CD4-positive, alpha-beta T cell treated with Interleukin-1 beta for 1 hour (primary cell): Measurements from ENCODE around the gene TSPAN14.
"Not testable (repeated sequence)": the region's sequence is repeated elsewhere in the genome, so short reads cannot be mapped to it uniquely, and the experiment has no call there.

Experiments
- DNase-seq, 2 donors: peaks; one replicate each; pipeline ENCODE4 v3.0.0-alpha.2; 2020 to 2022

TSPAN14 gene

DNA sequence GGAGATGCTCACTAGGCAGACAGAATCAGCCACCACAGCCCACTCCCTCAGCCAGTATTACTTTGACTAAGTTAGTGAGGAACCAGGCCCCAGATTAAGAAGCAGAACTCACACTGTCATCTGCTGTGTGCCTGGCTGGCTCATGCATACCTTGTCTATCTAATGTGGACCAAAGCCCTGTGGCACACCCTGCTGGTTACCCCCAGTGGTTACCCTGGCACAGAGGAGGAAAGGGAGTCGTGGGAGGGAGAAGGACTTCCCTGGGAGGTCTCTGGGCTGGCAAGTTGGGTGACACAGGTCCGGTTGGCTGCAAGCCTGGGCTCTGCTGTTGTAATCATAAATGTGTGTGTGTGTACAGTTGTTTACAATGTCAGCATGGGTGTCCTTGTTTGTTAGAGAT is 76.1 kb downstream of the TSPAN14 start:
- DNase-seq: peak; percentile 40 to 43

DNA sequence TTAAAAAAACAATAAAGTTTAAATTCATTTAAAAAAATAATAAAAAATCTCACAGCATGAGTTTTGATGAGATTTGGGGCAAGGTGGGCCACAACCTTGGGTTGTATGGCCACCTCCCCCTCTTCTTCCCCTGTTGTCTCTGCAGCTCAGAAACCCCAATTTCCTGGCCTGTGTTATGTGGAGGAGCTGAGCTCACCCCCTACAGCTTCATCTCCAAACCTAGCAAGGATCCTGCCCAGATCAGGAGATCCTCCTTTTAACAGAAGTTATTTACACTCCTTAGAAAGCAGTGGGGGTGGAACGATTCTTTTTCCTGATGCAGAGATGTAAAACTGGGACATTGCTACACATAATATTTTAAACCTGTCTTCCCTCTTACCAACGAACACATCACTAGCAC is 76.7 kb downstream of the TSPAN14 start:
- no peak for DNase-seq

DNA sequence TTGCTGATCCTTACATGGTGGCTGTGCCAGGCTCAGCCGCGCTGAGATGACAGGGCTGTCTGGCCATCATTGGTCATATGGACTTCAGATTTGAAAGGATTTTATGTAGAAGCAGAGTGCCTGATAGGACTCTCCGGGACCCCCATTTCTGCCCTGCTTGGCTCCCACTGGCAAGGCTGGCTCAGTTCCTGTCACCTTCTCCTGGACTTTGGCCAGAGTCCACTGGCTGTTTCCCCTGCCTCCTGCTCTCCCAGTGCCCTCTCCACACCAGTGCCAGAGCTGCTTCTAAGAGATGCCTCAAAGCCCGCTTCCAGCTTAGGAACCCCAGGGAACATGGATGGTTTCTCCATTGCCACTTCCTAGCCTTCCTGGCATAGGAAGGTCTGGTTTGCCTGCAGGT is 78.5 kb downstream of the TSPAN14 start:
- DNase-seq: no peak

DNA sequence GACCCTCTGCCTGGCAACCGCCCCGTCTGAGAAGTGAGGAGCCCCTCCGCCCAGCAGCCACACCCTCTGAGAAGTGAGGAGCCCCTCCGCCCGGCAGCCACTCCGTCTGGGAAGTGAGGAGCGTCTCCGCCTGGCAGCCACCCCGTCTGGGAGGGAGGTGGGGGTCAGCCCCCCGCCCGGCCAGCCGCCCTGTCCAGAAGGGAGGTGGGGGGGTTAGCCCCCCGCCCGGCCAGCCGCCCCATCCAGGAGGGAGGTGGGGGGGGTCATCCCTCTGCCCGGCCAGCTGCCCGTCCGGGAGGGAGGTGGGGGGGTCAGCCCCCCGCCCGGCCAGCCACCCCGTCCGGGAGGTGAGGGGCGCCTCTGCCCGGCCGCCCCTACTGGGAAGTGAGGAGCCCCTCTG is 79.9 kb downstream of the TSPAN14 start:
- DNase-seq: not testable (repeated sequence)

DNA sequence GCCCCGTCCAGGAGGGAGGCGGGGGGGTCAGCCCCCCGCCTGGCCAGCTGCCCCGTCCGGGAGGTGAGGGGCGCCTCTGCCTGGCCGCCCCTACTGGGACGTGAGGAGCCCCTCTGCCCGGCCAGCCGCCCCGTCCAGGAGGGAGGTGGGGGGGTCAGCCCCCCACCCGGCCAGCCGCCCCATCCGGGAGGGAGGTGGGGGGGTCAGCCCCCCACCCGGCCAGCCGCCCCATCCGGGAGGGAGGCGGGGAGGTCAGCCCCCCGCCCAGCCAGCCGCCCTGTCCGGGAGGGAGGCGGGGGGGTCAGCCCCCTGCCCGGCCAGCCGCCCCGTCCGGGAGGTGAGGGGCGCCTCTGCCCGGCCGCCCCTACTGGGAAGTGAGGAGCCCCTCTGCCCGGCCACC is 80.5 kb downstream of the TSPAN14 start:
- not testable (repeated sequence) for DNase-seq

DNA sequence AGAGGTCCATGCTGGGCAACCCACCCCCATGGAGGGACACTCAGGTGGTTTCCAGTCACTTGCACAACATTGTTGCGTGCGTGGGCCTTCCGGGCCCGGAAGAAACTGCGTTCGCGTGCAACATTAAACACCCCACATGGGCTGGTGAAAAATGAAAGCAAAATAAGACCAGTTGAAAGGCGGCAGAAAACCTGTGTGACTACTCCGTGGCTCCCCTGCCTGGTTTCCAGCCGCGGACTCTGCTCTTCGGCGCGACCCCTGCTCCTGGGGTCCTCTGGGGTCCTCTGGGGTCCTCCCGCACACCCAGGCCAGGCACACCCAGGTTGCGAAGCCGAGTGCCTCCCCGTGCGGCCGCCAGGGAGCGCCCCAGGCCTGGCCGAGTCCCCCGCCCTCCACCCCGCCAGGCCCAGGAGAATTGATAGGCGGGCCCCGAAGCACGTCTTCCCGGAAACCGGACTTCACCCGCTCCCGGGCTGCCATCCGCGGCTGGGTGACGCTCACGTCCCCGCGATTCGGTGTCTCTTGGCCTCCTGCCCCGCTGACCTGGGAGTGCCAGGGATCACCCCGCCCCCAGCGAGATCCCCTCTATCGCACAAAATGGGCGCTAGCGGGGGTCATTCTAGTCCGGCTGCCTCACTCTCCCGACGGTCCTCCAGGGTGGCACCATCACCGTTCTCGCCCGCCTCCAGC is 81.7 kb downstream of the TSPAN14 start:
- peak; percentile 79 to 83 for DNase-seq

DNA sequence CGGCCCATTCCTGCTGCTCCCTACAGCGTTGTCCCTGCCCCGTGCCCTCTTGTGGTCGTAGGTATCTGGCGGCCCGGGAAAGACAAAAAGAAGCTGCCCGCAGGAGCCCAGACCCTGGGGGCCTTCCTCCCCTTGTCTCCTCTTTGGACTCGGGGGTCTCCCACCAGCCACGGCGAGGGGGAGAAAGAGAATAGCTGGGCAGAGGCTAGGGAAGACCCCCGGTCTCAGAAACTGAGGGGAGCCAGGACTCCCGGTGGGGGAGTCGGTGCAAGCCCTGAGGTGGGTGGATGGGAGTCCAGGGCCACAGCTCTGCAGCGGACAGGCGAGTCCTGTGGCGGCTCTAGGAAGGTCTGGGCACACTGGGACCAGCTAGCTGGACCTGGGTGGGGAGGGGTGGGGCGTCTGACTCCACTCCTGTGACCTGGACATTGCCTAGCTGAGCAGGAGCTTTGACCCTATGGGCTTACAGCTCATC is 82.3 kb downstream of the TSPAN14 start:
- DNase-seq: no peak

DNA sequence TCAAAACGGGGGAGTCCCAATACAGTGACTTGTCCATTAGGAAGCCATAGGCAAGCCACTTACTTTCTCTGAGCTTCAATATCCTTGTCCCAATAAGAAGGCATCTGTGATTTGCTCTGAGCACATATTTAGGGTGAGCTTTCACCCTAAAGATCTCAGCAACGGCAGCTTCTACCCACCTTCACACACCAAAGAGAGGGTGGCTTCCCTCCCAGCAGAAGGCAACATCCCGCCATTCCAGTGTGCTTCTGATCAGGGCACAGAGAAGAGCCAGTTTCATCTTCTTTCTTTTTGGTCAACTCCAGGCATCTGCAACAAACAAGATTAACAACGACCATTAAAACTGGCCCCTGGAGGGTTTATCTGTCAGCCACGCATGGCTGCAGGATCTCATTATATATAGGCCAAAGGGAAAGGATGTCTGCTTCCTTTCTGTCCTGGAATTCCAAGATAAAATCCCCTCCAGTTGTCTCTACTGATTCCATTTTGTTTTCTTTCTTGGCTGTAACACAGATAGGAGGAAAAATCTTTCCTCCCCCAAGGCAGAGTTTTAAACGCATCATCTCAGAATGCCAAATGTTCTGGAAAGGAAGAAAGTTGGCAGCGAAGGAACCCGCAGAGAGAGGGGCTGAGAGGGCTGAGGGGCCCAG is 83.1 kb downstream of the TSPAN14 start:
- DNase-seq: no peak

DNA sequence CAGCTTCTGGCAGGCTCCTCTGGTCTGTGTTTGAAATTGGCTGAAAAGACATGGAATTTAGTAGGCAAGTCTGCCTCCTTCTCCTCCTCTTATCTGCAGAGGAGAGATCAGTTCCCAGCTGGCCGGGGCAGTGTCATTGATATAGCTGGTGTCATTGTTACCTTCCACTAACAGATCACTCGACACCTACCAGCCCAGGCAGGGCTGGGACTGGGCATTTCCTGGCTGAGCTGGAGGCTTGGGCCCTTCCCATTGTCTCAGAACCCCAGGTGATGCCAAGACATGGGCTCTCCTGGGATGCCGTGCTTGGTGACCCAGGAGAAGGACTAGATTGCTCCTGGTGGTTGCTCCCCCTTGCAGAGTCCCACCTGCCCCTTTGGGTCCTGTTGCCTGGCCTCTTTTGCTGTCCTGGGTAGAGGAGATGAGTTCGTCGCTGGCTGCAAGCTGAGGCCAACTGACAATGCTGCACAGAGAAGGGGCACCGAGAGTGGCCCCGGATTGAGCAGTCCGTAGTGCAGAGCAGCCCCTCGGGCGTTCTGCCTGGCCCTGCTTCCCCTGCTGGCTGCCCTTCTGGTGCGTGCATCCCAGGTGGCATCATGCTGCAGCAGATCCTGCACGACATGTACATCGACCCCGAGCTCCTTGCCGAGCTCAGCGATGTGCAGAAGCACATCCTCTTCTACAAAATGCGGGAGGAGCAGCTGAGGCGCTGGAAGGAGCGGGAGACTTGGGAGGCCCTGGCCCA is 83.8 kb downstream of the TSPAN14 start, which contains the start of gene SH2D4B:
TSS of gene SH2D4B (plus strand) at position 167 of the 745 bp plus-strand sequence. CDS start at position 597, 430 bp downstream.
- DNase-seq: no peak

DNA sequence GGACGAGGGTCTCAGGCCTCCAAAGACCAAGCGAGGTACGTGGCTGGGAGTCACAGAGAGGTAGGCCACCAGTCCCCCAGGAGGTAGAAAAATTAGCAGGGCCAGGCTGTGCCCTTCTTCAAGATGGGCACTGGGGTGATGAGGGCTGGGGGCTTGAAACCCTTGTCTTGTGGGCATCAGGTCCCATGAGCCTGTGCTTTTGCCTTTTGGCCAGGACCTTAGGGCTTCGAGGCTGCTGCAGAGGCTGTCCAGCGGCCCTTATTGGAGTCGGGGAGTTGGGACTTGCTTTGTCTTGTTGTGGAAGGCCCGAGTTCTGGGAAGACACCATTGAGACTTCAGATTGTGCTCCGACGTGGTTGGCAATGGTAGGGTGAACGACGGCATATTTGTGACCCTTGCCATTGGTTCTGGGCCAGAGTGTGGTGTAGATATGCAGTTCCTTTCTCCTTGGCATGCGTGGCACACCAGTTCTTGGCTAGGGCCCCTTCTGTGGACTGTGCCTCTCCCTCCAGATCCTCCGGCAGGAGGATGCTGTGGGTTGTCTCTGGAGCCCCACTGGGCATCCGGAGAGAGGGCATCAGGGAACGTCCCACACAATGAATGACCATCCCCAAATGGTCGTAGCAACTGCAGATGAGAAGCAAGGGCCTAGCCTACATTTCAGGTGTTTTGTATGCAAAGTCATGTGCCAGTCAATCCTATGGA is 84.5 kb downstream of the TSPAN14 start:
- DNase-seq: no peak

DNA sequence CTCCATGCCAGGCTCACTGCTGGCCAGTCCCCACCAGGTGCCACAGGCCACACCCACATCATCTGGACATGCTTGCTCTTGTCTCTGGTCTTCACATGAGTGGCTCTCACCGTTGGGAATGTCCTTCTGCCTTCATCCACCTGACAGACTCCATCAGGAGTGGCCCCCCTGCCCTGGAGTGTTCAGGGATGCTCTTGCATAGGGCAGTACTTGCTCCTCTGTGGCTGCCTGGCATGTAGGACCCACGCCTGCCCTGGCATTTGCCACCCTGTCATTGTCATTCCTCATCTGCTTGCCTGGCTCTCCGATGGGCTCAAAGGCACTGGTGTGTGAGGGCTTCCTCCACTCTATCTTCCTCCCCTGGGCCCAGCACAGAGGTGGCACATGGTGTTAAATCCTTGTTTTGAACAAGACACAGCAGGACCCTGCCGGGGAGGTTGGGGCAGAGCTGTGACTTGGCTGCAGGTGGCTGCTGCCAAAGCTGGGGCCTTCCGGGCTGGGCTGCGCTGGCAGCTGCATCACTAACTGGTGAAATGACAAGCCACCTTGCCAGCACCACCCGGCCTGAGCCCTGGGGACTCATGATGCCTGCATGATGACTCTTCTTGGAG is 85.4 kb downstream of the TSPAN14 start:
- peak in 1 of 2 donors; percentile 36 for DNase-seq

DNA sequence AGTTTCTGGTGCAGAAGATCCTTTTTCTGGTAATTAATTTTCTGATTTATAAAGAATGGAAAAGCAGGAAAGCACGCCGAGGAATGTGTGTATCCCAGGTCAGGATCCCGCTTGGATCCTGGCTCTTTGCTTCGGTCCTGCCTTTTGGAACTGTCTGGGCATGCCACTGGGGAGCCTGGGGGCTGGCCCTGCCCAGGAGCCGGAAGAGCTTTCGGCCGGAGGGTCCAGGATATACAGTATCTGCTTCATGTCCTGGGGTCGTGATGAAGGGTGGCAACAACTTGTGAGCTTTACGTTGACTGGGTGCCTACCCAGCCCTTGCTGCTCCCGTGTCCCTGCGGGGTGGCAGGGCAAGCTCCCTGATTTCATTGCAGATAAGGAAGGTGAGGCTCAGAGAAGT is 86.0 kb downstream of the TSPAN14 start:
- DNase-seq: no peak

DNA sequence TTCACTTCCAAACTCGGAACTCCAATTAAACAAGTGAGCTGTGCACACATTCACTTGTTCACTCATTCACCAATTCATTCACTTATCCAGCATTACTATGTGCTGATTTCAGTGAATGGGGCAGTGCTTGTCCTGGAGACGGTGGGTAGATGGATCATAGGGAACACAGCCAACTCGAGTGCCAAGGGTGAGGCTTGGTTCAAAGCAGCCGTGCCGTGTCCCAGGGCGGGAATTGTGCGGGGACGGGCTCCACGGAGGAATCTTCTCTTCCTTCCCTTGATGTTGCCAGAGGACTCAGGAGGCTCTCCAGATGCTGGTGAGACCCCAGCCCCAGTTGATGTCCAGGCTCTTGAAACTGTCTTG is 86.5 kb downstream of the TSPAN14 start:
- DNase-seq: no peak

DNA sequence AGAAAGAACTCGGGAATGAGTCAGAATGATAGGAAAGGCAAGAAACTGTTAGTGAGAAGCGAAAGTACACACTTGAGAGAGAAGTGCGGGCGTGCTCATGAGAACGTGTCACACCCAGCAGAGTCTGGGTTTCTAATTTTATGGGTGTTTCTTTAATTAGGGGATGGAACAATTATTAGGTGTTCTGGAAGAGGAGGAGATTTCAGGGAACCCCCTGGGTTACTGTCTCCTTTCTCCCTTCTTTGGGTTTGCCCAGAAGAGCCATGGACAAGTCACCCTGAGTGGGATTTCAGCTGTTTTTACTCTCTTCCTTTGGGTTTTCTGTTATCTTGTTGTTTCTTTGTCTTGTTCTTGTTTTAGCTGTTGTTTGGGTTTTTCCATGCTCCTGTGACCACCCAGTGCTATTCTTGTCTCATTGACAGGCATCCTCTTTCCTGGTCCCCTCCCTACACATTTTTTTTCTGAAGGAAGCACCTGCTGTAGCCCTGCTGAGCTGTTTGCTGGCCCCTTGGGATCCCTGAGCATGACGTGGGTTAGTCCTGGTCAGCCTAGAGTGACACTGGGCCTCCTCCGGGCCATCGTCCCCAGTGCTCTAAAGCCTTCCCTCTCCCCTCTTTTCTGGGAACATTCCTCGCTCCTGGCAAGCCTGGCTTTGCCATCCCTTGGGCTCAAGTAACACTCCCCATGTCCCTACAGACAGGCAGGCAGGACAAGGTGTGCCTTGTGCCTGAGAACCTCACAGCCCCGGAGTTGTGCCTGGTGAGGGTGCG is 87.1 kb downstream of the TSPAN14 start:
- DNase-seq: peak in 1 of 2 donors; percentile 30

DNA sequence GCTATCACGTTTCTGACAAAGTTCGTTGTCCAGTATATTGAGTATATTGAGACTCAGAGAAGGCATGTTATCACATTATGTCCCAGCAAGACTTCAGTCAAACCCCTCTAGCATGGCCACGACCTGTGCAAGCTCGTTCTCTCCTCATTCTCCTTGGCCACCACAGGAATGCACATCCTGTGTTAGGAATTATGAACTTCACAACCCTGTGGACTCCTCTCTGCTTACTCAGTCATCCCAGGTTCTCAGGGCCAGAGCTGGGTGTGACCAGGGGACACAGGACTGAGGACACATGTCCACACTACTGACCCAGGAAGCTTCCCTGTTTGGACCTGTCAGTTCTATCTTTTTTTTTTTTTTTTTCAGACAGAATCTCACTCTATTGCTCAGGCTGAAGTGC is 87.9 kb downstream of the TSPAN14 start:
- no peak for DNase-seq

DNA sequence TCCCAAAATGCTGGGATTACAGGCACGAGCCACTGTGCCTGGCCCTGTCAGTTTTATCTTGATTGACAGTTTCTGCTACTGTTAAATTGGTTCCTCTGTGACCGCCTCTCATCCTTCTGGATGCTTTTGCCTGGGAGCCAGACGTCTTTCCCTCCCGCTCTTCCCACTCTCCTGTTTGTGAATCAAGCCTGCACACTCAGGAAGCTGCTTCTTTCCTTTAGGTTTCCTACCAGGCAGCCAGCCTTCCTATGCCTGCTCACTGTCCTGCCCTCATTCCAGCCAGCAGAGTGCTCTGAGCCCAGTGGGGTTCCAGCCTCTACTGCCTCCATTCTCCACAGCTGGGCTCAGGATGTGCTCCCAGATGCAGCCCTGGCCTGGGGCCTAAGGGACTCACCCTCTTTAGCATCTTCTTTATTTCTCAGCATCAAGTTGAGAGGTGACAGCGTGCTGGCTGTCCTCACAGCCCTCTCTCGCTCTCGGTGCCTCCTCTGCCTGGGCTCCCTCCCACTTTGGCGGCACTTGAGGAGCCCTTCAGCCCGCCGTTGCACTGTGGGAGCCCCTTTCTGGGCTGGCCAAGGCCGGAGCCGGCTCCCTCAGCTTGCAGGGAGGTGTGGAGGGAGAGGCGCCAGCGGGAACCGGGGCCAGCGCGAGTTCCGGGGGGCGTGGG is 88.7 kb downstream of the TSPAN14 start:
- DNase-seq: no peak

DNA sequence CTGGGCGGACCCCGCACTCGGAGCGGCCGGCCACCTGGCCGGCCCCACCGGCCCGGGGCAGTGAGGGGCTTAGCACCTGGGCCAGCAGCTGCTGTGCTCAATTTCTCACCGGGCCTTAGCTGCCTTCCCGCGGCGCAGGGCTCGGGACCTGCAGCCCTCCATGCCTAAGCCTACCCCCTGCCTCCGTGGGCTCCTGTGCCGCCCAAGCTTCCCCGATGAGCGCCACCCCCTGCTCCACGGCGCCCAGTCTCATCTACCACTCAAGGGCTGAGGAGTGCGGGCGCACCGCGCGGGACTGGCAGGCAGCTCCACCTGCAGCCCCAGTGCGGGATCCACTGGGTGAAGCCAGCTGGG is 89.2 kb downstream of the TSPAN14 start:
- not testable (repeated sequence) for DNase-seq

DNA sequence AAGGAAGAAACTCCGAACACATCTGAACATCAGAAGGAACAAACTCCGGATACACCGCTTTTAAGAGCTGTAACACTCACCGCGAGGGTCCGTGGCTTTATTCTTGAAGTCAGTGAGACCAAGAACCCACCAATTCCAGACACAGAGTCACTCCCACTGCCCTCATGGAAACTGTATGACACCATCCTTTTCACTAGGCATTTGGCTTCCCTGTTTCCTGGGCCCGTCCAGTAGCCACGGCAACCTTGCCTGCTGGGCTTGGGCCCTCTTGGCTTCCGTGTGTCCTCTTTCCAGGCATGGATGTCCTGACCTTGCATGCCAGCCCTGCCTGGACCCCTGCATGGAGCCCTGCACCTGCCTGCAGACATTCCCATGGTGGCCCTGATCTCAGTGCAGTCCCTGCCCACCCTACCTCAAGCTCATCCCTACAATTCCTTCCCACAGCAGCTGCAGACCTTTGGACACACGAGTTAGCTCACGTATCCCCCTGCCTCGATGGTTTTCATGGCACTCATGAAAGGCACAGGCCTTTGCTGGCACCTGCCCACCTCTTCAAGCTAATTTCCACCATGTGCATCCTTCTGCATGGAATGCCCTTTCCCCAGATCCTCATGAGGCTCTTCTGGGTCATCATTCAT is 90.3 kb downstream of the TSPAN14 start:
- DNase-seq: no peak

DNA sequence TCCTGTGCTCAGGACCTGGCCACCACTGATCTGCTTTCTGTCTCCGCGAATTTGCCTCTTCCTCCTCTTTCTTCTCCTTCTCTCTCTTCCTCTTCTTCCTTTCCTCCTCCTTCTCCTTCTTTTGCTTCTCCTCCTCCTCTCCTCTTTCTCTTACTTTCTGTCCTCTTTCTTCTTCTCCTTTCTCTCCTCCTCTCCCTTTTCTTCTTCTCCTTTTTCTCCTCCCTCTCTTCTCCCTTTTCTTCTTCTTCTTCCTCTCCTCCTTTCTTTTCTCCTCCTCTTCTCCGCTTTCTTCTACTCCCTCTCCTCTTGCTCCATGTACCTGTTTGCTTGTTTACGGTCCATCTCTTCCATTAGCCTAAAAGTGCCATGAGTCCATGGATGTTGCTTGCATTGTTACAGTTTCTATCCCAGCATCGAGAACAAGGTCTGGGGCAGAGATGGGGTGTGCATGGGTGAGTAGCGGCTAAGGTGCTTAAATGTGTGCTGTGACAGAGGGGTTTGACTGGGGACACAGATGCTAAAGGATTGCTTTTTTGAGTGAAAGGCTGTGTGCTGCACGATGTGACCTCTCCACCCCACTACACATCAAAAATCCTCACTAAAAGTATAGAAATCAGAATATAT is 91.3 kb downstream of the TSPAN14 start:
- no peak for DNase-seq

DNA sequence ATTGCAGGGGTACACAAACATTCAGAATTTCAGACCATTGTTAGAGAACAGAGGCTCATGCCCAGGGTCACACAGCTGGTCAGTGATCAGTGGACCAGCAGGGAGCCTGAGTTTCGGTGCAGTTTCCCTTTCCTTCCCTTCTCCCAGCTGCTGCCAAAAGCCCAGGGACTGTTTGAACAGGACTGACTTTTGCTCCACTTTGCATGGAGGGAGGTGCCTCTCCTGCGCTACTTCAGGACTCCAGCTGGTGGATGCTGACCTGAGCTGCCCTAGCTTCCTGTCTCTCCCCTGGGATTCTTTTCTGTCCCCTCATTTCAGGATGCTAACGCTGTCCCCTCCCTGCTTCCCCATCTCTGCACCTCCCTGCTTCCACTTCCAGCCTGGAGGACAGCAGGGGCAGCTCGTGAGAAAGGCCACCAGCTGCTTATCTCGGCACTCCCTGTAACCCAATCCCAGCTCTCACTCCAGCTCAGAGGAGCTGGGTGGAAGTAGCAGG is 98.1 kb downstream of the TSPAN14 start:
- no peak for DNase-seq
